Measurements from ENCODE around the gene ATP8B3.

The ATP8B3 gene

DNA sequence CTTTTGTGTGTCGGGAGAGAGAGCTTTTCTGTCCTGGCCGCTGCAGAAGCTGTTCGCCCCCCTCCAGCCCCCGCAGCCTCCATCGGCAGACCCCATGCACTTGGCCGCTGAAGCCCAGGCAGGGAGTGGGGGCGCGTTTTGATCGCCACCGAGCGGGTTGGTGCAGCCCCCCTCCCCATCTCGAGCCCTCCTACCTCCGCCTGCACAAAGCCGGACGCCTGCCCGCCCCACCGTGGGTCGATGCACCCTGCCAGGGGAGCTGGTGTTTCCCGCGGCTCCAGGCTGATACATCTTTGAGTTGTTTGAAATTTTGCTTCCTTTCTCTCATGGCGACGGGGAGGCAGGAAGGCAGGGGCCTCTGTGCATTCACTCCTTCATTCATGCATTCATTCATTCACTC is 75.1 kb downstream of the ATP8B3 start:
- TF ChIP-seq CREB1 (IDR thresholded peaks at IDR 0.05; ENCODE audit: low read depth), result no peak
- TF ChIP-seq TCF12 (IDR thresholded peaks at IDR 0.05; ENCODE audit: low read depth), result no peak
- TF ChIP-seq NFIC (IDR thresholded peaks at IDR 0.05), result no peak
- TF ChIP-seq TAF1 (IDR thresholded peaks at IDR 0.05; ENCODE audit: low read depth), result no peak
- no peak for TF ChIP-seq CEBPB (IDR thresholded peaks at IDR 0.05)
- TF ChIP-seq, protein P1, sequence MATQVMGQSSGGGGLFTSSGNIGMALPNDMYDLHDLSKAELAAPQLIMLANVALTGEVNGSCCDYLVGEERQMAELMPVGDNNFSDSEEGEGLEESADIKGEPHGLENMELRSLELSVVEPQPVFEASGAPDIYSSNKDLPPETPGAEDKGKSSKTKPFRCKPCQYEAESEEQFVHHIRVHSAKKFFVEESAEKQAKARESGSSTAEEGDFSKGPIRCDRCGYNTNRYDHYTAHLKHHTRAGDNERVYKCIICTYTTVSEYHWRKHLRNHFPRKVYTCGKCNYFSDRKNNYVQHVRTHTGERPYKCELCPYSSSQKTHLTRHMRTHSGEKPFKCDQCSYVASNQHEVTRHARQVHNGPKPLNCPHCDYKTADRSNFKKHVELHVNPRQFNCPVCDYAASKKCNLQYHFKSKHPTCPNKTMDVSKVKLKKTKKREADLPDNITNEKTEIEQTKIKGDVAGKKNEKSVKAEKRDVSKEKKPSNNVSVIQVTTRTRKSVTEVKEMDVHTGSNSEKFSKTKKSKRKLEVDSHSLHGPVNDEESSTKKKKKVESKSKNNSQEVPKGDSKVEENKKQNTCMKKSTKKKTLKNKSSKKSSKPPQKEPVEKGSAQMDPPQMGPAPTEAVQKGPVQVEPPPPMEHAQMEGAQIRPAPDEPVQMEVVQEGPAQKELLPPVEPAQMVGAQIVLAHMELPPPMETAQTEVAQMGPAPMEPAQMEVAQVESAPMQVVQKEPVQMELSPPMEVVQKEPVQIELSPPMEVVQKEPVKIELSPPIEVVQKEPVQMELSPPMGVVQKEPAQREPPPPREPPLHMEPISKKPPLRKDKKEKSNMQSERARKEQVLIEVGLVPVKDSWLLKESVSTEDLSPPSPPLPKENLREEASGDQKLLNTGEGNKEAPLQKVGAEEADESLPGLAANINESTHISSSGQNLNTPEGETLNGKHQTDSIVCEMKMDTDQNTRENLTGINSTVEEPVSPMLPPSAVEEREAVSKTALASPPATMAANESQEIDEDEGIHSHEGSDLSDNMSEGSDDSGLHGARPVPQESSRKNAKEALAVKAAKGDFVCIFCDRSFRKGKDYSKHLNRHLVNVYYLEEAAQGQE (IDR thresholded peaks at IDR 0.05; ENCODE audit: low read depth), result no peak
- no peak for TF ChIP-seq EGR1 (IDR thresholded peaks at IDR 0.05)
- TF ChIP-seq RAD21 (IDR thresholded peaks at IDR 0.05; ENCODE audit: low read depth), result no peak
- no peak for TF ChIP-seq ZBTB7A (IDR thresholded peaks at IDR 0.05; ENCODE audit: low read depth)
- TF ChIP-seq, protein P2, sequence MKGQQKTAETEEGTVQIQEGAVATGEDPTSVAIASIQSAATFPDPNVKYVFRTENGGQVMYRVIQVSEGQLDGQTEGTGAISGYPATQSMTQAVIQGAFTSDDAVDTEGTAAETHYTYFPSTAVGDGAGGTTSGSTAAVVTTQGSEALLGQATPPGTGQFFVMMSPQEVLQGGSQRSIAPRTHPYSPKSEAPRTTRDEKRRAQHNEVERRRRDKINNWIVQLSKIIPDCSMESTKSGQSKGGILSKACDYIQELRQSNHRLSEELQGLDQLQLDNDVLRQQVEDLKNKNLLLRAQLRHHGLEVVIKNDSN (IDR thresholded peaks at IDR 0.05), result no peak
- TF ChIP-seq EP300 (IDR thresholded peaks at IDR 0.05; ENCODE audit: borderline replicate concordance), result no peak
- TF ChIP-seq FOXM1 (IDR thresholded peaks at IDR 0.05; ENCODE audit: borderline replicate concordance, low read depth), result no peak
- no peak for TF ChIP-seq TEAD4 (IDR thresholded peaks at IDR 0.05)
- TF ChIP-seq MAX (IDR thresholded peaks at IDR 0.05), result no peak
- TF ChIP-seq YY1 (IDR thresholded peaks at IDR 0.05; ENCODE audit: low read depth), result no peak

DNA sequence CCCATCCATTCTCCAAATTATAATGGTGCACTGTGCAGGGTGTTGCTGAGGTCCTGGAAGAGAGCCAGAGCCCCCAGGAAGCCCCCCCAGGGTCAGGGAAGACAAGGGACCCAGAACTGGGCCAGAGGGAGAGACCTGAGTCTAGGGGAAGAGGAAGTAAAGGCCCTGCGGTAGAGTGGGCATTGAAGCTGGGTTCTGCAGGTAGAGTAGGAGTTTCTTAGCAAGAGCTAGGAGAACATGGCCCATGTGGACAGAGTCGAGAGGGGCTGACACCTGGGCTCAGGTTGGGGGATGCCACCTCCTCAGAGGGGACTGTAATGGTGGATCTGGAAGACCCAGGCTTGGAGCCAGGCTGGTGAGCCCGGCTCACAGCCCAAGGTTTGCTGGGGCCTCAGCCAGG is 75.8 kb downstream of the ATP8B3 start:
- TF ChIP-seq FOXM1 (IDR thresholded peaks at IDR 0.05; ENCODE audit: borderline replicate concordance, low read depth), result no peak
- no peak for TF ChIP-seq YY1 (IDR thresholded peaks at IDR 0.05; ENCODE audit: low read depth)
- no peak for TF ChIP-seq CREB1 (IDR thresholded peaks at IDR 0.05; ENCODE audit: low read depth)
- TF ChIP-seq EGR1 (IDR thresholded peaks at IDR 0.05), result no peak
- no peak for TF ChIP-seq RAD21 (IDR thresholded peaks at IDR 0.05; ENCODE audit: low read depth)
- no peak for TF ChIP-seq EP300 (IDR thresholded peaks at IDR 0.05; ENCODE audit: borderline replicate concordance)
- no peak for TF ChIP-seq TEAD4 (IDR thresholded peaks at IDR 0.05)
- TF ChIP-seq TCF12 (IDR thresholded peaks at IDR 0.05; ENCODE audit: low read depth), result no peak
- no peak for TF ChIP-seq TAF1 (IDR thresholded peaks at IDR 0.05; ENCODE audit: low read depth)
- no peak for TF ChIP-seq NFIC (IDR thresholded peaks at IDR 0.05)
- no peak for TF ChIP-seq CEBPB (IDR thresholded peaks at IDR 0.05)
- TF ChIP-seq, protein P2 (IDR thresholded peaks at IDR 0.05), result no peak

GRCh38 chr19:1734321-1734966 is 77.6 kb downstream of the ATP8B3 start:
- TF ChIP-seq, protein P1 (IDR thresholded peaks at IDR 0.05; ENCODE audit: low read depth), result no peak
- TF ChIP-seq TCF12 (IDR thresholded peaks at IDR 0.05; ENCODE audit: low read depth), result no peak
- TF ChIP-seq EGR1 (IDR thresholded peaks at IDR 0.05), result no peak
- TF ChIP-seq TEAD4 (IDR thresholded peaks at IDR 0.05), result no peak
- no peak for TF ChIP-seq EP300 (IDR thresholded peaks at IDR 0.05; ENCODE audit: borderline replicate concordance)
- no peak for TF ChIP-seq NFIC (IDR thresholded peaks at IDR 0.05)
- TF ChIP-seq ZBTB7A (IDR thresholded peaks at IDR 0.05; ENCODE audit: low read depth), result no peak
- no peak for TF ChIP-seq CREB1 (IDR thresholded peaks at IDR 0.05; ENCODE audit: low read depth)
- no peak for TF ChIP-seq FOXM1 (IDR thresholded peaks at IDR 0.05; ENCODE audit: borderline replicate concordance, low read depth)
- TF ChIP-seq YY1 (IDR thresholded peaks at IDR 0.05; ENCODE audit: low read depth), result no peak
- TF ChIP-seq, protein P2 (IDR thresholded peaks at IDR 0.05), result no peak
- TF ChIP-seq RAD21 (IDR thresholded peaks at IDR 0.05; ENCODE audit: low read depth), result no peak

Measured in Ishikawa (cell line).